GM18867 (cell line): ENCODE measurements around the gene PCBP3.

Source experiments
- ATAC-seq: cut with Tn5 transposase; IDR thresholded peaks from one replicate; pipeline ENCODE4 v1.9.1; 2021; ENCODE audit warnings: mild to moderate bottlenecking, moderate library complexity; ENCODE audit not compliant: unreplicated experiment

PCBP3 gene

DNA sequence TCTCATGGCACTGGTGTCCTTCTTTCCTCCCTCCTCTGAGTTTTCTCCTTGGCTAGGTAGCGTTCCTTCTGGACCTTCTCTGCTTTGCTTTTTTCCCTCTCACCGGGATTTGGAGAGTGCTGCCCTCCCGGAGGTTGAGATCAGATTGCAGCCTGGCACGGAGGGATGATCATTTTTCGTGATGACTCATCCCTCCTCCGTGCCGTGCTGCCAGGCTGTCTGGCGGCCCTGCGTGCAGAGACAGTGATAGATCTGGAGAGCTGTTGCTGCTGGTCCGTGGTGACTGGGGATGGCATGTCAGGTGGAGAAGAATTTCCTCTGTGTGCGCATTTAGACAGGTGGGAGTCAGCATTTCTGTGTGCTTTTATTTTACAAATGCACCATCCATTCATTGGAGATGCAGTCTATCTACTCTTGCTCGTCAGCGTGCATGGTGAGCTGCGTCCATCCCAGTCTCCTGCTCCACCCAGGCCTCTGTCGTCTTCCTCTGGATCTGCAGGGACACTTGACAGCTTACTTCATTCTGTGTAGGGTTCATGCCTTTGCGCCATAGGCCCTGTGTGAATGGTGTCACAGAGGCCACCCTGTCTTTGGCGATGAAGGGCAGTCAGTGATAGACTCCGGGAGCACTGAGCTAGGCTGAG is 104.4 kb downstream of the PCBP3 start:
- ATAC-seq: no peak

- ATAC-seq: no peak
These were observed 105.1 kb downstream of the PCBP3 start for GRCh38 chr21:45748593-45748992.

GRCh38 chr21:45749974-45750373 is 106.4 kb downstream of the PCBP3 start:
- no peak for ATAC-seq

DNA sequence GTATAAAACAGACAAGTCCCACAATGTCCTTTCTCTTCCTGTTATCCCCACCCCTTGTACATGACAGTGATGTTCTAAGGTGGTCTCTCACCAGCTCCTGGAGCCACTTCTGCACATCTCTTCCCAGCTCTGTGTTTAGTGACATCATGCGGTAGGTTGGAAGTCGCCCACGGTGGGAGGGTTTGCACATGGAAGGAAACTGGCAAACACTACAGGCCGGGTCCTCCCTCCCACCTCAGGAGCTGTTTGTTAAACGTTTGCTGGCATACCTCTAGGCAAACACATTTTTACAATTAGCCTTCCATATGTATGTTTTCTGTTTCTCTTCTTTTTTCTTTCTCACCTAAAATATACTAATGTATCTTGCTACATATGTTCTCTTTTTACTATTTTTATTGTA is 107.4 kb downstream of the PCBP3 start:
- no peak for ATAC-seq

DNA sequence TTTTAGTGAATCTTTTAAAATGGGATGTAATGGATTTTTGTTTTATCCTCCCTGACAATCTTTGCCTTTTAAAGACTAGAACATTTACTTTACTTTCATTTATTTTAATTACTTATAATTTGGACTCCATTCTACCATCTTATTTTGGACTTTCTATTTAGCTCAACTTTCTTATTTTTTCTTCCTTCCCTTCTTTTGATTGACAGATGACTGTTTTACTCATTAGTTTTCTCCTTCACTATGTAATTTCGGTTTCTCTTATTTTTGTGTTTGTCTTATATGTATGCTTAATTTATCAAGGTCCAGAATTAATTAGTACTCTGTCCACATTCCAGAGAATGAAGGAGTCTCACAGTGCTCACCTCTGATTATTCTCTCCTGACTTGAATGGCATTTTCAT is 109.9 kb downstream of the PCBP3 start:
- no peak for ATAC-seq

DNA sequence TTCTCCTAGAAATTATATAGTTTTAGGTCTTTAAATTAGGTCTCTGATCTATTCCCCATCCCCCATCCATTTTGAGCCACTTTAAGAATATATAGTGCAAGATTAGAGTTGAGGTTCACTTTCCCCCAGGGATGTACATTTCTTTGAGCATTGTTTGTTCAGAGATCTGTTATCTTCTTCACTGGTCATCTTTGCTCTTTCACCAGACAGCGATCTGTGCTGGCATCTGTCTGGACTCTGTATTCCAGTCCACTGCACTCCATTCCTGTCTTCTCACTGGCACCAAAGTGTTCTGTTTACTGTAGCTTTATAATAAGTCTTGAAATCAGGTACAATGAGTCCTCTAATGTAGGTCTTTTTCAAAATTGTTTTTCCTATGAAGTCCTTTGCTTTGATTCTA is 112.5 kb downstream of the PCBP3 start:
- ATAC-seq: no peak

DNA sequence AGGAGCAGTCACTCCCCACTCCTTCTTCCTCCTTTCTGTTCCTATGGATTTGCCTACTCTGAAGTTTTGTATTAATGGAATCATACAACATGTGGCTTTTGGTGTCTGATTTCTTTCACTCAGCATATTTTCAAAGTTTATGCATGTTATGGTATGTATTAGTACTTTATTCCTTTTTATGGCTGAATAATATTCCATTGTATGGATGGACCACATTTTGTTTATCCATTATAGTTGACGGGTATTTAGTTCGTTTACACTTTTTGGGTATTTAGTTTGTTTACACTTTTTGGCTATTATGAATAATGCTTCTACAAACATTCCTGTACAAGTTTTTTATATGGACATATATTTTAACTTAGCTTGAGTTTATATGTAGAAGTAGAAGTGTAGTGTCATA is 113.1 kb downstream of the PCBP3 start:
- ATAC-seq: no peak

DNA sequence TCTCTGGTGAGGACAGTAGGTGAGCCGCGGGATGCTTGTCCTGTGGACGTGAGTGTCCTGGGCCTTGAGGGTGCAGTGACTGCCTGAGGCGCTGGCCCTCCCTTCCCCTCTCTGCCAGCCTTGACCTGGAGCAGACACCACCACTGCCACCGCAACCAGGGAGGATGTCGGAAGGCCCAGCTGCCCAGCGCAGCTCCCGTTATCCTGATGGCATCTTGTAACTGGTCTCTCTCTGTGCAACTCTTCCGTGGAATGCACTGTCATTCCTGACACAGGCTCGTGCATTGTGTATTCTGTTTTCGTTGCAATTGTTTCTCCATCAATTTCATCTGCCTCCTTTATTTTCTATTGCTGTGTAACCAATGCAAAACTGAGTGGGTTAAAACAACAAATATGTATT is 118.2 kb downstream of the PCBP3 start:
- no peak for ATAC-seq

GRCh38 chr21:45763074-45763473 is 119.5 kb downstream of the PCBP3 start:
- ATAC-seq: no peak

DNA sequence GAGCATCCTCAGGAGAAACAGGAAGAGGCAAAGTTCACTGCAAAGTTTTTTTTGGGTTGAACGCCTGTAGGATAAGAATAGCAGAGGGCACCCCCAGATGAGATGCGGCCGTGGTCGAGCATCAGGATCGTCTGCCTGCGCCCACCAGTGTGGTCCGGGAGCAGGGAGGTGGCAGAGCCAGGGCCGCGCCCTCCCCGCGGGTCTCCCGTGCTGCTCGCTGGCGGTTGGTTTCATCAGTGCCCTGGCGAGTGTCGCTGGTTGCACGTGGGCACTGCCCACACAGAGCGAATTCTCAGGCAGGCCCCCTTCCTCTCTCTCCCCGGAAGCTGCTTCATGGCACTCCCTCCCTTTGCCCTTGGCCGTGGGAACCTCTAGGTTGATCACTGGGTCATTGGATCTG is 120.0 kb downstream of the PCBP3 start:
- no peak for ATAC-seq

DNA sequence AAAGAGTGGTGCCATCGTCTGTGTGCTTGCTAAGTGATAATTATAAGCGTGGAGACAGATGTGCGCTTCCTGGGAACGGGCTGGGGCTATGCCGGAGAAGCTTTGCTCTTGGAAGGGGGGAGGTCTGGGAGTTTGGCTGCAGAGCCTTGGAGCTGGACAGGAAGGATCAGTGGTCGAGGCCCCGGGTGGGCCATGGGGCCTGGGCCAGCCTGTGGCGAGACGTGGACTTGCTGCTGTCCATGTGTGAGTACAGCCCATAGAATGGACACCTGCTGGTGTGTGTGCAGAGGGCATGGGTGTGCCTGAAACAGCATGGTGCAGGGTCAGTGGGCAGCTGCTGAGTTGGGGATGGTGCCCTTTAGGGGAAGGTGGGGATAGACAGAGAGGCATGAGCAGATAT is 121.3 kb downstream of the PCBP3 start:
- no peak for ATAC-seq

- ATAC-seq: no peak
These were observed 121.8 kb downstream of the PCBP3 start for GRCh38 chr21:45765375-45765774.

- no peak for ATAC-seq
These were observed 122.5 kb downstream of the PCBP3 start for GRCh38 chr21:45766055-45766454.

DNA sequence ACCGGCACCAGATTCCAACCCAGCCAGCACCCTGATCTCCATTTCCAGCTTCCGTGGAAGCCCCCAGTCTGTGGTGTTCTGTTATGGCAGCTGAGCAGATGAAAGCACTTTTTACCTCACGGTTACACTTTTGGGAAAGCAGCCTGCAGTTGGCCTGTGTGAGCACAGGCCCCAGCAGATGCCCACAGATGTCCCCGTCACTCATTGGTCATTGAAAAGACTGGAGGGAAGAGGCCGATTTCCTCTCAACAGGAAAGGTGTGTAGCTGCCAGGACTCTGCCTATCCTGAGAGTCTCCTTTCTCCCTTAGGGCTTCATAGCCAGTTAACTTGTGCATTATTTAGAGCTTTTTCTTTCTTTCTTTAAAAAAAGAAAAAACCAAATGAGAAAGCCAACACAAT is 123.0 kb downstream of the PCBP3 start:
- ATAC-seq: no peak

GRCh38 chr21:45767071-45768006 is 123.8 kb downstream of the PCBP3 start:
- ATAC-seq: no peak

DNA sequence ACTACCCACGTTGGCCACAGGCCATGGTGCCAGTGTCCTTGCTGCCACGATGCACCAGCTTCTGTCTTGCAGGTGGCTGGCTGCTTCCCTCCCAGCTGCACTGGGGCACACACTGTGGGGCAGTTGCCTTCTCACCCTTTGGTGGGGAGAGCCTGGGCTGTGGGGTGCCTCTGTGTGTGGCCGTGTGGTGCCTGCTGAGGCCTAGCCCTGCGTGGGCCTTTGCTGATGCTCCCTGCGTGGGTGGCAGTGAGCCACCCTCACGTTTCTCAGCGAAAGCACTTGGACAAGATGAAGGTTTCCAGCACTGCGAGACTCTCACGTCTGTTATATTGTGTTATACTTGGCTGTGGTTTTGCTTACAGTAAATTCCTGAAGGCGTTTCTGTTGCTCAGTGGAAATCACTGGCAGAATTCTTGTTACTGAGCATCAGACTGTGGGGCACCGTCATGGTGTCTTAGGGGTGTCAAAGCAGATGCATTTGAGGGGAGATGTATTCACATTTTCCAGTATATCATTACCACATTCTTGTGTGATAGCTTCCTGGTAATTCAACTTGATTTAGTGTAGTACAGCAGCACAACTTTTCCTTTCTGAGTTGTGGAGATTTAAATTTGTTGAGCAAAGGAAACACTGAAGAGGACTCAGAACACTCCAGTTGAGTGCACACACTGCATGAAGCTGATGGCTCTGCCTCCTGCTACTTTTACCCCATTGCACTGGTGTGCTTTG is 124.7 kb downstream of the PCBP3 start:
- no peak for ATAC-seq

- no peak for ATAC-seq
These were observed 125.2 kb downstream of the PCBP3 start for GRCh38 chr21:45768740-45769048.

DNA sequence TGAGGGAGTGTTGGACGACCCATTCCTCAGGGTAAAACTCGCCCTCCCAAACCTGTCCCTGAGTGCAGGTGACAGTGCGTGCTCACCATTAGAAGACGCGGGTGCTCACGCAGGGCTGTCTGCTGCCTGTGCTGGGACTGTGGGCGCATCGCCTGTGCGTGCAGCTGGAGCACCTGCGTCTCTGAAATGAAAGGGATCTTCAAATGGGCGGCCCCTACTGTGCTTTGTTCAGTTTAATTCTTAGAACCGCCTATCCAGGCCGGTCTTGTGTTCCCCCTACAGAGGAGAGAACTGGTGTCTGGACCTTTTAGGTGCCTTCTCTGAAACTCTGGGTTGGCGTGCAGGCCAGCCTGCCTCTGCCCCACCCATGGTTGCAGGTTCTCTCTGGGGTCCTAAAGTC is 125.8 kb downstream of the PCBP3 start:
- ATAC-seq: no peak

DNA sequence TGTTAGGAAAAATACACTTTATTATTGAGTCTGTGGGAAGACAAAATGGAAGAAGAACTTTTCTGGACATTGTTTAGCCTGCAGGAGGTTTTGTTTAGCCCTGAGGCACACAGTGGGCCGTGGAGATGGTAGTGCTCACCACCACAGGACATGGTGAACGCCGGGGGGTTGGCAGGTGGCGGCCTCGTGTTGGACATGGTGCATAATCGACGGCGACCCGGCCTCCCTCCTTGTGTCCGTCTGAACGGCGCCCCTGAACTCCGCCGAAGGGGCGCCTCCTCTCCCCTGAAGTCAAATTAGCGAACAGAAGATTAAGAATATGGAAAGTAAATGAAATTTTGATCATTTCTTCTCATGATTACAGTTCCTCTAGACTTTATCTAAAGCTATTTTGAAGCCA is 126.4 kb downstream of the PCBP3 start:
- ATAC-seq: no peak

DNA sequence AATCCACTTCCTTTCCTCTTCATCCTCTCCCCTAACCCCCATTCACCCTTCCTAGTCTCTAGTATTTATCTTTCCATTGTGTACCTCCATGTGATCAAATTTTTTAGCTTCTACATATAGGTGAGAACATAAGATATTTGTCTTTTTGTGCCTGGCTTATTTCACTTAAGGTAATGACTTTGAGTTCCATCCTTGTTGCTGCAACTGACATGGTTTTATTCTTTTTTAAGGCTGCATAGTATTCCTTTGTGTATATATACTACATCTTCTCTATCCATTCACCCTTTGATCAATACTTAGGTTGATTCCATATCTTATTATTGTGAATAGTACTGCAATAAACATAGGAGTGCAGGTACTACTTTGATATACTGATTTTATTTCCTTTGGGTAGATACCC is 128.7 kb downstream of the PCBP3 start:
- no peak for ATAC-seq

DNA sequence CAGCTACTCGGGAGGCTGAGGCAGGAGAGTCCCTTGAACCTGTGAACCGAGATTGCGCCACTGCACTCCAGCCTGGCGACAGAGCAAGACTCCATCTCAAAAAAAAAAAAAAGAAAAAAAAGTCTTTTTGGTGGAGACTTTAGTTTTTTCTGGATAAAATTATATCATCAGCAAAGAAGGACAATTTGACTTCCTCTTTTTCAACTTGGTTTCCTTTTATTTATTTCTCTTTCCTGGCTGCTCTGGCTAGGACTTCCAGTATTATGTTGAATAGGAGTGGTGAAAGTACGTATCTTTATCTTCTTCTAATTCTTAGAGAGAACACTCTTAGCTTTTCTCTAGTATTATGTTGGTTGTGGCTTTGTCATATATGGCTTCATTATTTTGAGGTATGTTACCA is 130.8 kb downstream of the PCBP3 start:
- ATAC-seq: no peak

GRCh38 chr21:45776971-45777370 is 133.4 kb downstream of the PCBP3 start:
- no peak for ATAC-seq
